ENCODE results near the gene CDH22.

DNA sequence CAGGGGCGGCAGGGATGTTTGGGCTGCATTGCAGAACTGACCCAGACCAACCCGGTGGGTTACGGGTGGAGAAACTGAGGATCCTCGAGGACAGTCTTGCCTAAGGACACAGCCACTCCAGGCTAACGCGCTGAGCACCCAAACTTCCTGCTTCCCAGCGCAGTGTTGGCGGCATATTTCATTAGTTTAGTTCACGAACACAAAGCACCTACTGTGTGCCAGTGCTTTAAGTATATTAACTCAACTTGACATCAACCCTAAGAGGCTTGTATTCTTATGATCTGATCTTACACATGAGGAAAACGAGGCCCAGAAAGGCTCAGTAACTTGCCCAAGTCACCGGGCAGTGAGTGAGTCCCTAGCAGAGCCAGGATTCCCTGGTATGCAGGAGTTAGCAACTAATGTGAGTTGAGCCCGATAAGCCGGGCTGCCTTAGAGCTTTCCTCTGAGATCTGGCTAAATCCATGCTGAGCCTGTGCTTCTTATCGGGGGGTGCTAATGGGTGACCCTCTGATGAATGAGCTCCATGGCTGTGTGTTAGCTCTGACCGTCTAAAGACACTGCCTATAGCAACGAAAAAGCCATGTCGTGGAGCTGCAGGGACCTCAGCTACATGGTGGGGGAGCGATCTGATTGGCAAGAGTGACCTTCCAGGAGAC is 97.5 kb downstream of the CDH22 start:
- TF ChIP-seq, protein P1, sequence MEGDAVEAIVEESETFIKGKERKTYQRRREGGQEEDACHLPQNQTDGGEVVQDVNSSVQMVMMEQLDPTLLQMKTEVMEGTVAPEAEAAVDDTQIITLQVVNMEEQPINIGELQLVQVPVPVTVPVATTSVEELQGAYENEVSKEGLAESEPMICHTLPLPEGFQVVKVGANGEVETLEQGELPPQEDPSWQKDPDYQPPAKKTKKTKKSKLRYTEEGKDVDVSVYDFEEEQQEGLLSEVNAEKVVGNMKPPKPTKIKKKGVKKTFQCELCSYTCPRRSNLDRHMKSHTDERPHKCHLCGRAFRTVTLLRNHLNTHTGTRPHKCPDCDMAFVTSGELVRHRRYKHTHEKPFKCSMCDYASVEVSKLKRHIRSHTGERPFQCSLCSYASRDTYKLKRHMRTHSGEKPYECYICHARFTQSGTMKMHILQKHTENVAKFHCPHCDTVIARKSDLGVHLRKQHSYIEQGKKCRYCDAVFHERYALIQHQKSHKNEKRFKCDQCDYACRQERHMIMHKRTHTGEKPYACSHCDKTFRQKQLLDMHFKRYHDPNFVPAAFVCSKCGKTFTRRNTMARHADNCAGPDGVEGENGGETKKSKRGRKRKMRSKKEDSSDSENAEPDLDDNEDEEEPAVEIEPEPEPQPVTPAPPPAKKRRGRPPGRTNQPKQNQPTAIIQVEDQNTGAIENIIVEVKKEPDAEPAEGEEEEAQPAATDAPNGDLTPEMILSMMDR (IDR thresholded peaks at IDR 0.05), result no peak
- no peak for TF ChIP-seq POLR2A (IDR thresholded peaks at IDR 0.05)

Data from adrenal gland (tissue), 5 donors.